ENCODE measurements around the gene RAD51B.

The RAD51B gene

GRCh38 chr14:68340262-68340661 lies 520.7 kb downstream of the RAD51B start (continued):
- TF ChIP-seq, protein P1, sequence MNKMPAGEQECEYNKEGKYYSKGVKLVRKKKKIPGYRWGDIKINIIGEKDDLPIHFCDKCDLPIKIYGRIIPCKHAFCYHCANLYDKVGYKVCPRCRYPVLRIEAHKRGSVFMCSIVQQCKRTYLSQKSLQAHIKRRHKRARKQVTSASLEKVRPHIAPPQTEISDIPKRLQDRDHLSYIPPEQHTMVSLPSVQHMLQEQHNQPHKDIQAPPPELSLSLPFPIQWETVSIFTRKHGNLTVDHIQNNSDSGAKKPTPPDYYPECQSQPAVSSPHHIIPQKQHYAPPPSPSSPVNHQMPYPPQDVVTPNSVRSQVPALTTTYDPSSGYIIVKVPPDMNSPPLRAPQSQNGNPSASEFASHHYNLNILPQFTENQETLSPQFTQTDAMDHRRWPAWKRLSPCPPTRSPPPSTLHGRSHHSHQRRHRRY (tag by site-specific recombination; IDR thresholded peaks at IDR 0.05): no peak
- TF ChIP-seq YY2 (tag by site-specific recombination; IDR thresholded peaks at IDR 0.05): no peak
- no peak for TF ChIP-seq ZNF157 (tag by site-specific recombination; IDR thresholded peaks at IDR 0.05)

DNA sequence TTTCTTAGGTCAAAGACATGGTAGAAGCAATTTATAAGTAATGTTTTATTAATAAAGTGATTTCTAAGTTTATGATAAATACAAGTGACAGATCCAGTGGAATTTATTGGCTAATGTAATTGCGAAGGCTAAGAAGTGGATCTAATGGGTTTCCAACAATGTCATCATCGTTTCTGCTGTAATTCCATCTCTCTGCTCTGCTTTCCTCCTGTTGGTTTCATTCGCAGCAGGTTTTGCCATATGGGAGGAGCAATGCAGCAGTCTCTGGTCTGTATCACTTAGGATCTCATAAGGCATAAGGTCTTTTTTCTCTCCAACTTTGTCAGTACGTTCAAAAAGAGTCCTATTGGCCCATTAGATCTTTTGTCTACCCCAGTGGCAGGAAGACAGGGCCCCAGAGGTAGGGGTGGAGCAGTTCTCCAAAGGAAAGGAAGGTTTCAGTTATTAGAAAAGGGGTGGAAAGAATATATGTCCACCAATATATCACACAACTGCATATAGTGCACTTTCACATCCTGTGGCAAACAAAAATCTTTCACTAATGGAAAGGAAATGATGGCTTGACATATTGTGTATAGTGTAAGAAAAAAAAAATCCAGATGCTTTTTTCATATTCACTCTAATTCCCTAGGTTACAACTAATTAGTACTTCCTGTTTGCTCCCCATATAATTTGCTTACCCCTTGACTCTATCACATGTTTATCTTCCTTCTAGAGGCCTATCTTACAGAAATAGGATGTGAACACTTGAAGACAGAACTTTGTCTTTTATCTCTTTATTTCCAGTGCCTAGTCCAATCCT lies 522.0 kb downstream of the RAD51B start:
- Histone ChIP-seq H3K4me3 (ENCODE audit: low read depth, low read length) (no peak overlapping the region), H3K27ac (ENCODE audit: extremely low read depth, low read depth, low read length) (no peak overlapping the region), H3K9me3 (ENCODE audit: control insufficient read depth, insufficient read depth, low read depth, low read length) (no peaks in the 10 kb centered on the region), H3K36me3 (ENCODE audit: control insufficient read depth in 2 of 2, insufficient read depth in 1 of 2, low read length in 2 of 2) (no peaks in the 10 kb centered on the region), H3K4me1 (ENCODE audit: control insufficient read depth, insufficient read depth, low read length) (no peaks in the 10 kb centered on the region)
- CTCF ChIA-PET: no interaction called here
- TF ChIP-seq, protein P2, sequence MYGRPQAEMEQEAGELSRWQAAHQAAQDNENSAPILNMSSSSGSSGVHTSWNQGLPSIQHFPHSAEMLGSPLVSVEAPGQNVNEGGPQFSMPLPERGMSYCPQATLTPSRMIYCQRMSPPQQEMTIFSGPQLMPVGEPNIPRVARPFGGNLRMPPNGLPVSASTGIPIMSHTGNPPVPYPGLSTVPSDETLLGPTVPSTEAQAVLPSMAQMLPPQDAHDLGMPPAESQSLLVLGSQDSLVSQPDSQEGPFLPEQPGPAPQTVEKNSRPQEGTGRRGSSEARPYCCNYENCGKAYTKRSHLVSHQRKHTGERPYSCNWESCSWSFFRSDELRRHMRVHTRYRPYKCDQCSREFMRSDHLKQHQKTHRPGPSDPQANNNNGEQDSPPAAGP (tag by site-specific recombination; IDR thresholded peaks at IDR 0.05): no peak
- TF ChIP-seq ZNF335 (tag by site-specific recombination; conservative IDR thresholded peaks at IDR 0.05) (no peak), ZNF221 (tag by site-specific recombination; IDR thresholded peaks at IDR 0.05; ENCODE audit: borderline replicate concordance) (no peak), ZNF560 (tag by site-specific recombination; IDR thresholded peaks at IDR 0.05; ENCODE audit: borderline replicate concordance) (no peak), ZNF76 (tag by site-specific recombination; IDR thresholded peaks at IDR 0.05; ENCODE audit: borderline replicate concordance, low read depth) (no peak), HOXA7 (CRISPR knock-in tag; IDR thresholded peaks at IDR 0.05; ENCODE audit: borderline replicate concordance) (no peak)
- TF ChIP-seq, protein P3, sequence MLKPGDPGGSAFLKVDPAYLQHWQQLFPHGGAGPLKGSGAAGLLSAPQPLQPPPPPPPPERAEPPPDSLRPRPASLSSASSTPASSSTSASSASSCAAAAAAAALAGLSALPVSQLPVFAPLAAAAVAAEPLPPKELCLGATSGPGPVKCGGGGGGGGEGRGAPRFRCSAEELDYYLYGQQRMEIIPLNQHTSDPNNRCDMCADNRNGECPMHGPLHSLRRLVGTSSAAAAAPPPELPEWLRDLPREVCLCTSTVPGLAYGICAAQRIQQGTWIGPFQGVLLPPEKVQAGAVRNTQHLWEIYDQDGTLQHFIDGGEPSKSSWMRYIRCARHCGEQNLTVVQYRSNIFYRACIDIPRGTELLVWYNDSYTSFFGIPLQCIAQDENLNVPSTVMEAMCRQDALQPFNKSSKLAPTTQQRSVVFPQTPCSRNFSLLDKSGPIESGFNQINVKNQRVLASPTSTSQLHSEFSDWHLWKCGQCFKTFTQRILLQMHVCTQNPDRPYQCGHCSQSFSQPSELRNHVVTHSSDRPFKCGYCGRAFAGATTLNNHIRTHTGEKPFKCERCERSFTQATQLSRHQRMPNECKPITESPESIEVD (tag by site-specific recombination; IDR thresholded peaks at IDR 0.05): no peak
- POLR2A ChIA-PET: no interaction called here

DNA sequence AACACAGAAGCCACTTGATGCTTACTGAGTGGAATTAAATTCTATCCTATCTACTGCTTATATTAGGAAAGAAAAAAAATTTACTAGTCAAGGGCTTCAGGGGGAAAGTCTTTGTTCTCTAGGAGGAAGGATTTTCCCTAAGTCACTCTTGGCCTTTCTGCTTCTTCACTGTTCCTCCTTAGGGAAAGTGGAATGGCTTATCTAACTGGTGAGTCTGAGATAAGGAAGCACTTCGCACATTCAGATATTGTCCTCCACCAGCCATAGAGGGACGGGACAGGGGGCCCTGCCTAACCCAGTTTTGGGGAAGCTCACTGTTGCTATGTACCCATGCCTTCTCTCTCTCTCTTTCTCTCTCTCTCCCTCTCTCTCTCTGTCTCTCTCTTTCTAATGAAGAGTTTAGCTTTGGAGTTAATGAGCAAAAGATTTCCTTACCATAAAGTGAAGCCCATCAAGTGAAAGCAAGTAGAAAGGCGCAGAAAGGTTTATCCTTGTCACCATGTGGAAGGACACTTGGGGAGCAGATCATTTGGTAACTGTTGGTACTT lies 522.7 kb downstream of the RAD51B start:
- CTCF ChIA-PET: no interaction called here
- Histone ChIP-seq H3K4me1 (ENCODE audit: control insufficient read depth, insufficient read depth, low read length) (no peaks in the 10 kb centered on the region), H3K4me3 (ENCODE audit: low read depth, low read length) (no peak overlapping the region), H3K9me3 (ENCODE audit: control insufficient read depth, insufficient read depth, low read depth, low read length) (no peaks in the 10 kb centered on the region), H3K27ac (ENCODE audit: extremely low read depth, low read depth, low read length) (no peak overlapping the region), H3K36me3 (ENCODE audit: control insufficient read depth in 2 of 2, insufficient read depth in 1 of 2, low read length in 2 of 2) (no peaks in the 10 kb centered on the region)
- POLR2A ChIA-PET: no interaction called here
- no peak for TF ChIP-seq WT1 (tag by site-specific recombination; IDR thresholded peaks at IDR 0.05)
- no peak for TF ChIP-seq ZNF585B (tag by site-specific recombination; IDR thresholded peaks at IDR 0.05)
- no peak for TF ChIP-seq ZNF624 (tag by site-specific recombination; IDR thresholded peaks at IDR 0.05)
- no peak for TF ChIP-seq ZNF48 (tag by site-specific recombination; IDR thresholded peaks at IDR 0.05)
- TF ChIP-seq ZNF404 (tag by site-specific recombination; IDR thresholded peaks at IDR 0.05): no peak
- TF ChIP-seq ZBTB6 (tag by site-specific recombination; IDR thresholded peaks at IDR 0.05): no peak
- no peak for TF ChIP-seq ZNF324 (tag by site-specific recombination; IDR thresholded peaks at IDR 0.05)
- peak; percentile 32; the same call in 1 of the 2 replicates for TF ChIP-seq PRDM1 (tag by site-specific recombination; IDR thresholded peaks at IDR 0.05)
- no peak for TF ChIP-seq ZBTB44 (tag by site-specific recombination; IDR thresholded peaks at IDR 0.05)
- TF ChIP-seq ZBTB20 (tag by site-specific recombination; IDR thresholded peaks at IDR 0.05): no peak
- no peak for TF ChIP-seq ZNF701 (tag by site-specific recombination; IDR thresholded peaks at IDR 0.05)
- TF ChIP-seq ZNF350 (tag by site-specific recombination; IDR thresholded peaks at IDR 0.05): no peak
- TF ChIP-seq PRDM4 (tag by site-specific recombination; IDR thresholded peaks at IDR 0.05): no peak
- TF ChIP-seq YY1 (tag by site-specific recombination; IDR thresholded peaks at IDR 0.05): no peak

Data from HEK293 (cell line).